ENCODE data around the gene TPRKB.

- TF ChIP-seq, protein P1, sequence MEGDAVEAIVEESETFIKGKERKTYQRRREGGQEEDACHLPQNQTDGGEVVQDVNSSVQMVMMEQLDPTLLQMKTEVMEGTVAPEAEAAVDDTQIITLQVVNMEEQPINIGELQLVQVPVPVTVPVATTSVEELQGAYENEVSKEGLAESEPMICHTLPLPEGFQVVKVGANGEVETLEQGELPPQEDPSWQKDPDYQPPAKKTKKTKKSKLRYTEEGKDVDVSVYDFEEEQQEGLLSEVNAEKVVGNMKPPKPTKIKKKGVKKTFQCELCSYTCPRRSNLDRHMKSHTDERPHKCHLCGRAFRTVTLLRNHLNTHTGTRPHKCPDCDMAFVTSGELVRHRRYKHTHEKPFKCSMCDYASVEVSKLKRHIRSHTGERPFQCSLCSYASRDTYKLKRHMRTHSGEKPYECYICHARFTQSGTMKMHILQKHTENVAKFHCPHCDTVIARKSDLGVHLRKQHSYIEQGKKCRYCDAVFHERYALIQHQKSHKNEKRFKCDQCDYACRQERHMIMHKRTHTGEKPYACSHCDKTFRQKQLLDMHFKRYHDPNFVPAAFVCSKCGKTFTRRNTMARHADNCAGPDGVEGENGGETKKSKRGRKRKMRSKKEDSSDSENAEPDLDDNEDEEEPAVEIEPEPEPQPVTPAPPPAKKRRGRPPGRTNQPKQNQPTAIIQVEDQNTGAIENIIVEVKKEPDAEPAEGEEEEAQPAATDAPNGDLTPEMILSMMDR (IDR thresholded peaks at IDR 0.05; ENCODE audit: low read length) = no peak
- TF ChIP-seq EZH2 (optimal IDR thresholded peaks at IDR 0.05; ENCODE audit: low read depth, low read length) = no peak
- TF ChIP-seq EZH2phosphoT487 (IDR thresholded peaks at IDR 0.05; ENCODE audit: low read length) = no peak
These were observed 6.3 kb downstream of the TPRKB start for GRCh38 chr2:73730810-73731209.
